T-helper 1 cell treated with Interleukin-12 subunit alpha and Interleukin-12 subunit beta and Interleukin-4 antibody, amounts not matched to agents 30 ng/mL and 1 ng/mL, for 36 hours (primary cell): Measurements from ENCODE around the gene IRF4. TPM values are rescaled to one million over a fixed set of nuclear protein-coding genes. Genes with fewer than 3 reads are reported as not detected.

Experiments used
- intact Hi-C: fragments of 100-400 bp; cut with micrococcal nuclease; formaldehyde crosslinking; loops from one replicate; pipeline ENCODE4 v1.15.1; 2024
- total RNA-seq: library from RNA; stranded (reverse); gene quantifications from 2 replicates; pipeline ENCODE4 v1.2.3, GENCODE V29; 2022

Gene IRF4
- total RNA-seq, 1 donor from 2014 or later = 221 TPM

DNA sequence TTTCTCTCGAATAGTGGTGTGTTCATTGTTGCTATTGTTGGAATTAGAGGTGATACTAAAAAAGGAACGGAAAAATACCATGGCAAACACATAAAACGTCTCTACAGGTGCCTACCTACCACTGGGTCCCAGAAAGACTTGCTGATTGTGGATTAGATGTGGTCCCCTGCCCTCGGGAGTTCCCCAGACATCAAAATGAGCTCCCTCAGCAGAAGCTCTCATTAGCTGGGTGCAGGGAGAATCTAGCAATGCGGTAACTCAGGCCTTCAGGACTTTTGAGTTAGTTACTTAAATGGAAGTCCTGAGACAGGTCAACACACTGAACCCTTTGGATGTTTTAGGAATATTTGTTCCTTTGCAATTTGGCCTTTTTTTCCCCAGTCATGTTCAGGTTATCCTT lies 6.1 kb downstream of the IRF4 start:
- intact Hi-C loops = no loop called here

DNA sequence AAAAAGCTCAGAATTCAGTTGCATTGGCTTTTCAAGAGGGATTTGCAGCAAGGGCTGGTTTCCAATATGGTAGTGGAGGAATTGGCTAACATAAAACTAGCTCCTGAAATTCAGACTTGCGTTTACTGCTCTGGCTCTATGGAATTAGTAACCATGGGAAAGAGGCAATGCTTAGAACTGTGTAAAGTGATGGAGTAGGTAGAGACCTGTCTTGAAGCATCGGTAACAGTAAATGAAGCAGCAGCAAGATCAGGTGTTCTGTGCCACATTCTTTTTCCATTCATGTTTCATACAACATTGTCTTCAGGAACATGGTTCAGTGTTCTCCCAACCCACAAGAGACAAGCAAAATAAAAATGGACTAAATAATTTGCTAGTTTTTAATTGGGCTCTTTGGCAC lies 6.5 kb downstream of the IRF4 start:
- intact Hi-C loops = no loop called here

DNA sequence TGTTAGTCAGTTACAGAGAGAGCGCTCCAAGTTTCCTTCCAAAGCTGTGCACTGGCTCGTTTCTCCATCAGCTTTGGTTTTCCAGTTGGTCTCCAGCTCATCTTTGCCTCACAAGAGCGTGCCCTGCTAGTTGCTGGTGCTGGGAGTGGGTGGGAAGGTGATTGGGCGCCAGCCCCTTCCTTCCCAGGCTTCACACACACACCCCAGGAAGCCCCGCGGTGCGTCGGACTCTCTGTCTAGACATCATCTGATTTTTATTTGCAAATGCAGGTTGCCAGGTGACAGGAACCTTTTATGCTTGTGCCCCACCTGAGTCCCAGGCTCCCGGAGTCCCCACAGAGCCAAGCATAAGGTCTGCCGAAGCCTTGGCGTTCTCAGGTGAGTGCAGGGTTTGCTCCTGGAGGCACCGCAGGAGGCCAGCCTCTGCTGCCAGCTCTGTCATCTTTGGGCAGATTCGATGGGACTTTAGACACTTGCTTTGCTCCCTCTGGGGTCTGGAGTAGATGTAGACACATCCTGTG lies 7.1 kb downstream of the IRF4 start:
- intact Hi-C loops = loop anchor here (1.0 kb wide), 1 partner anchor 7 kb away; the partner anchor contains the start of gene IRF4

DNA sequence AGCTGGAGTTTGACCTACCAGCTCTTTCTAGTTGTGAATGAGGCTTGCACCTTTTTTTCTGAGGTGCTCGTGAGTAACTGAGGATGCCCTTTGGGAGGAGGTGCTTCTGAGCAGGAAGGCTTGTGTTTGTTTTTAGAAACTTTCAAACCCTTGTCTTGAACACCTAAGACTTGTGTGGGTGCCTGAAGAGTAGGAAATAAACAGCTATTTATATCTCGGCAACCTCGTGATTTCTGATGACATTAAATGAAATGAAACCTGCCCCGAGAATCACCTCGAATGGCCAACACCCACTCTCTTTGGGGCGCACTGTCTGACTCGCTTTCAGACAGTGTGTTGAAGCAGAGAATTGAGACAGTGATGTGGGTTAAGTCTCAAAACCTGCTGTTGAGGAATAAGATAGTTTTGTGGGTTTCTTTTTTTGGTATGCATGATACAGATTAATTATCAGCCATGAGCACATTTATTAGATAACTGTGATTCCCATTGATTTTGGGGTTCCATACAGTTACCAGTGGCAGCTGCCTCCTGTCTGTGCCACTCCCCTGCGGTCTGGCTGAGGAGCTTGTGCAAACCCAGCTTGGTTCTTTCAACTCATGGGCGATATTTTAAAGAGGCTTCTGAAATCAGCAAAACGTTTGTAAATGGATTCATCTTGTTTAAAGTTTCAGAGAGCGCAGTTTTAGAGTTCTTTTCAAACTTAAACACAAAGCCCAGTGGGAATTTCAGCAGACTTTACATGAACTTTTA lies 8.4 kb downstream of the IRF4 start:
- intact Hi-C loops = loop anchor here (1.0 kb wide), 1 partner anchor 9 kb away; the partner anchor contains the start of gene IRF4

DNA sequence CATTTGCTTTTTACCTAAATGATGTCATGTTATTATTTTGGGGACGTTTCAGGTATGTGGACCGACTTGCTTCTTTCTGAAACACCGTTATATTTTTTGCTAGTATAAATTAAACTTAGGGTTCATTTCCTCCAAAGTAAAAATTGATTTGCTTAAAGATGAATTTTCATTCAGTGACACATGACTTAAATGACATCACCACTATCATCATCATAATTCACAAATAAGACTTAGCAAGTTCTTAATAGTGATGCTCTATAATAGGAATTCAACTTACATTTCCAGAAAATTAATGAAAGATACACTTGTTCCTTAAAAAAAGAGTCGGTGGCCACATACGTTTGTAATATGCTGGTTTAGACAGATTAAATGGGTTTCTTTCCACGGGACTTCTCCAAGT lies 9.3 kb downstream of the IRF4 start:
- intact Hi-C loops = no loop called here

DNA sequence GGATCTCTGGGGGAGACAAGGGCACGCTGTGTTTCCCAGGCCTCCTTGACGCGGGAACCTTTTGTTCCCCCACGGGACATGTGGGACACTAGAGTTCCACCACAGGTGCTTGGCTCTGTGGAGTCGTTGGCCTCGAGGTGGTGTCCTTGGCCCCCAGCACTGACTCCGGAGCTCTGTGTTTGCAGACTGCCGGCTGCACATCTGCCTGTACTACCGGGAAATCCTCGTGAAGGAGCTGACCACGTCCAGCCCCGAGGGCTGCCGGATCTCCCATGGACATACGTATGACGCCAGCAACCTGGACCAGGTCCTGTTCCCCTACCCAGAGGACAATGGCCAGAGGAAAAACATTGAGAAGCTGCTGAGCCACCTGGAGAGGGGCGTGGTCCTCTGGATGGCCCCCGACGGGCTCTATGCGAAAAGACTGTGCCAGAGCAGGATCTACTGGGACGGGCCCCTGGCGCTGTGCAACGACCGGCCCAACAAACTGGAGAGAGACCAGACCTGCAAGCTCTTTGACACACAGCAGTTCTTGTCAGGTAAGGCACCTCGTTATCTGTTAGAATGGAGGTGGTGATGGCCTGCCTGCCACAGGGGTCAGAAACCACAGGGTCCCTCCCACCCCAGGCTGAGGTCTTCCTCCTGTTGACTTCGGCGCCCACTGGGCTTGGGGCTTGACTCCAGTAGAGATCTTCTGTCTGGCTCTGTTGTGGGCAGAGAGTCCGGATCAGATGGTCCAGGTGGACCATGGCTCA lies 9.9 kb downstream of the IRF4 start:
- intact Hi-C loops = no loop called here

DNA sequence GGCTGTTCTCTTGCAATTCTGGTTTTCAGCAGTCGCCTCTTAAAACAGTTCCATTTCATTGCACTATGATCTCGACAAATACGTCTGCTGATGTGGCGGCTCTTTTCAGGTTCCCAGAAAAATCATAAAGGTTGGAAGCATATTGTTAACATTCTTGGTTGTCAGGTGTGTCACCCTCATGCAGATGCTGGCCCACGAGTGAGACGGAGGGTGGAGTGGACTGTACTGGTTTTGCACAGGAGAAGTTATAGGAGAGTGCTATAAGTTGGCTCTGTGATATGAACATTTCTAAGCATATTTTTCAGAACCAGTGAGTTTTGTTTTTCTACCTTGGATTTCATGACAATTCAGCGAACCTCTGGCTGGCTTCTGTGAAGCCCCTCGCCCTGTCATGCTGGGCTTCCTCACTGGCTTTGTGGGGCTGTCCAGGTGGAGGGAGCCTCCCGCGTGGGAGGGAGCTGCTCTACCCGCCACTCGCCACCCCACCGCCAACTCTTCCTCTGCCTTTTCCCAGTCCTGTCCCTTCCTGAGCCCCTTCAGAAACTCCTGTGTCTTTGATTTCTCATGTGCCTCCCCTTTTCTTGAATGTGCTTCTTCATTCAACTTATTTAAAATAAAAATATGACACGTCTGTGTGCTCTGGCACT lies 10.6 kb downstream of the IRF4 start:
- intact Hi-C loops = no loop called here

DNA sequence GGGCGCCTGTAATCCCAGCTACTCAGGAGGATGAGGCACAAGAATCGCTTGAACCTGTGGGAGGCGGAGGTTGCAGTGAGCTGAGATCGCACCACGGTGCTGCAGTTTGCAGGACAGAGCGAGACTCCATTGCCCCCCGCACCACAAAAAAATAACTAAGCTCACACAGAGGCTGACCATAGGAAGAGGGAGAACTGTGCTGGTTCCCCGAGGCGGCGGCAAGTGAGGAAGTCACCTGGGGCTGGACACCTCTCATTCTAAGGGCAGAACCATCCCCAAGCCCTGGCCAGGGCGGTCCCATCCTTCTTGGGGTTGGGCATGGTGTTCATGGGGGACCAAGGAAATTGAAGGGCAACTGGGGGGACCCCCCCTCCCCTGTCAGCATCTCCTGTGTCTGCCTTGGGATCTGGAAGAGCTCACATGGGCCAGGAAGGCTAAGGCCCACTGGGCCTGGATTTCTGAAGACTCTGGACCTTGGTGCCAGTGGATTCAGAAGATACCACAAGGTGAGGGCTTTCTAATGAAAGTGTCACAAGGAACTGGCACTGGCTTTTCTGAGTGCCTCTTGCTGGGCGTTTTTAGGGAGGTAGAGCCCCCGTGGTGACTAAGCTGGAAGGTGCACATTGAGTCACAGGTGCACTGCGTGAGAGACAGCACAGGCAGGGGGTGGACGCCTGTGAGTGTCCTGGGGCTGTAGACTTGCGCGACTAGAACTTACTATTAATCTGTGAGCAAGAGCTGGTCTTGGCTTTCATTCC lies 11.5 kb downstream of the IRF4 start:
- intact Hi-C loops = no loop called here

DNA sequence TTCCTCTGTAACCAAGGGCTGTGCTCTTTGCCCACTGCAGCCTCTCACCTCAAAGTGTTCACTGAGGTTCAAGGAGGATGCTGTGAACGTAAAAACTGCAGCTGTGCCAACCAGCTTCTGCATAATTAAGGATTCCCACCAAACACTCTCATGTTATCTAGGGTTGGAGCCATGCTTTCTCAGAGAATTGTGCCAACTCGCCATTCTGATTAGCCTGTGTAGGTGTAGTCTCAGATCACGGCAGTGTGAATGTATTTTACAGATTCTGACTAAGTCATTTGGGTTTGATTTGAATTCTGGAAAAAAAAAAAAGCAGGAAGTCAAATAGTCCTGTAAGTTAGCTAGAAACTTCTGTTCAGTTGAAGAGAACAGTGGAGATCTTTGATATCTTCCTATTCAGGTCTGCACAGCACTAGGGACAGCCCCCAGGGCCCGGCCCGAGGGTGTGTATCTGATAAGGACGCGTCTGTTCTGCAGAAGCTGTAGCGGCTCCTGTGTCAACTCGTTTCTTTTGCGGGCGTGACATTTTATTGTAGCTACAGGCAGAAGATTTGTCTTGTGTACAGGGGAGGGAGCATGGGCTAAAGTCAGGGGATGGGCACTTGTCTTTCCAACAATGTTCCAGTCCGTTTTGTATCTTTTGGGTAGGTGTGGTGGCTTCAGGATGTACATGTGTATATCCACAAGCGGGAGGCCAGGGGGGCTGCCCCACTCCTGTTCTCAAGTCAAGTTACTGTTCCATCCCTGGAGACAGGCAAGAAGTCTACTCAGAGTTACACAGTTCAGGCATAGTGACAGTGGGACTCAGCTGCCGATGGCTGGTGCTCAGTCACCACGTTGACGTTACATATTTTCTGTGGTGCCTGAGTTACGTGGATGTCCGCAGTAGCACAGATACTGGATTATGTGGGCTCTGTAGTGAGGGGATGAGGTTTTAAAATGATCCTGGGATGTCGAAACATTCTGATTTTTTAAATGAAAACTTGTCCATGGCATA lies 12.4 kb downstream of the IRF4 start:
- intact Hi-C loops = loop anchor here (1.0 to 2.0 kb wide), 6 partner anchors 9 to 215 kb away; no protein-coding TSS in a partner anchor

DNA sequence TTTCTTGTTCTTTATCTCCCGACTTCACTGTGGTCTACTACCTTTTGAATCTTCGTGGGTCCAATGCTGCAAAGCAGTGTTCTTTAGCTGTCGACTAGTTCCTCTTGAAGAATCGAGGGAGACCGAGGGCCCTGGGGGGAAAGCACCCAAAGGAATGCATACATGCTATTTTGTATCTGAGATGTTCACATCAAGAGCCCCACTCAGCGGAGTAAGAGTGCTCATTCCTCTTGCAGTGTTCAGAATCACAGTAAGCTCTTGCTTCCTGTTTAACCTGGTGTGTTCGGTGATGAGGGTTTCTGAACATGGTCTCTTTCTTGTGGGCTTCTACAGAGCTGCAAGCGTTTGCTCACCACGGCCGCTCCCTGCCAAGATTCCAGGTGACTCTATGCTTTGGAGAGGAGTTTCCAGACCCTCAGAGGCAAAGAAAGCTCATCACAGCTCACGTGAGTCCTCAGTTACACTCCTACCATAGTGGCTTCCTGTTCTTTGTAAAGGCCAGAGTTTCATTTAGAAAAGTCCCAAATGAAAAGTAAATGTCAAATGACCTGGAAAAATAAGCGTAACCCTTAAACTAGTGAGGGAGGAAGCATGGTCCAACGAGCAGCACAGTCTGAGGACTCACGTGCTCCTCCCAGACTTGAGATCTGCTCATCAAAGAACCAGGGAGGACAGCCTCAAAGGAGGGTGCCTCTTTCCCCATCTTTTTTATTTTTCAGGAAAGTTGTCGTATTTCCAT lies 13.3 kb downstream of the IRF4 start:
- intact Hi-C loops = loop anchor here (1.0 to 2.0 kb wide), 6 partner anchors 8 to 216 kb away; no protein-coding TSS in a partner anchor

DNA sequence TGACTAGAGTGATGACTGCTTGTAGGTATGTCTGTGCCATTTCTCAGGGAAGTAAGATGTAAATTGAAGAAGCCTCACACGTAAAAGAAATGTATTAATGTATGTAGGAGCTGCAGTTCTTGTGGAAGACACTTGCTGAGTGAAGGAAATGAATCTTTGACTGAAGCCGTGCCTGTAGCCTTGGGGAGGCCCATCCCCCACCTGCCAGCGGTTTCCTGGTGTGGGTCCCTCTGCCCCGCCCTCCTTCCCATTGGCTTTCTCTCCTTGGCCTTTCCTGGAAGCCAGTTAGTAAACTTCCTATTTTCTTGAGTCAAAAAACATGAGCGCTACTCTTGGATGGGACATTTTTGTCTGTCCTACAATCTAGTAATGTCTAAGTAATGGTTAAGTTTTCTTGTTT lies 16.6 kb downstream of the IRF4 start:
- intact Hi-C loops = no loop called here

DNA sequence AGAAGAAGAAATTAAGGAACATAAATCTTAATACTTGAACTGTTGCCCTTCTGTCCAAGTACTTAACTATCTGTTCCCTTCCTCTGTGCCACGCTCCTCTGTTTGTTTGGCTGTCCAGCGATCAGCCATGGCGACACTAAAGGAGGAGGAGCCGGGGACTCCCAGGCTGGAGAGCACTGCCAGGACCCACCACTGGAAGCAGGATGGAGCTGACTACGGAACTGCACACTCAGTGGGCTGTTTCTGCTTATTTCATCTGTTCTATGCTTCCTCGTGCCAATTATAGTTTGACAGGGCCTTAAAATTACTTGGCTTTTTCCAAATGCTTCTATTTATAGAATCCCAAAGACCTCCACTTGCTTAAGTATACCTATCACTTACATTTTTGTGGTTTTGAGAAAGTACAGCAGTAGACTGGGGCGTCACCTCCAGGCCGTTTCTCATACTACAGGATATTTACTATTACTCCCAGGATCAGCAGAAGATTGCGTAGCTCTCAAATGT lies 17.1 kb downstream of the IRF4 start:
- intact Hi-C loops = no loop called here

DNA sequence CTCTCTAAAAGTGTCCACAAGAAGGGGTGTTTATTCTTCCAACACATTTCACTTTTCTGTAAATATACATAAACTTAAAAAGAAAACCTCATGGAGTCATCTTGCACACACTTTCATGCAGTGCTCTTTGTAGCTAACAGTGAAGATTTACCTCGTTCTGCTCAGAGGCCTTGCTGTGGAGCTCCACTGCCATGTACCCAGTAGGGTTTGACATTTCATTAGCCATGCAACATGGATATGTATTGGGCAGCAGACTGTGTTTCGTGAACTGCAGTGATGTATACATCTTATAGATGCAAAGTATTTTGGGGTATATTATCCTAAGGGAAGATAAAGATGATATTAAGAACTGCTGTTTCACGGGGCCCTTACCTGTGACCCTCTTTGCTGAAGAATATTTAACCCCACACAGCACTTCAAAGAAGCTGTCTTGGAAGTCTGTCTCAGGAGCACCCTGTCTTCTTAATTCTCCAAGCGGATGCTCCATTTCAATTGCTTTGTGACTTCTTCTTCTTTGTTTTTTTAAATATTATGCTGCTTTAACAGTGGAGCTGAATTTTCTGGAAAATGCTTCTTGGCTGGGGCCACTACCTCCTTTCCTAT lies 17.9 kb downstream of the IRF4 start:
- intact Hi-C loops = no loop called here

DNA sequence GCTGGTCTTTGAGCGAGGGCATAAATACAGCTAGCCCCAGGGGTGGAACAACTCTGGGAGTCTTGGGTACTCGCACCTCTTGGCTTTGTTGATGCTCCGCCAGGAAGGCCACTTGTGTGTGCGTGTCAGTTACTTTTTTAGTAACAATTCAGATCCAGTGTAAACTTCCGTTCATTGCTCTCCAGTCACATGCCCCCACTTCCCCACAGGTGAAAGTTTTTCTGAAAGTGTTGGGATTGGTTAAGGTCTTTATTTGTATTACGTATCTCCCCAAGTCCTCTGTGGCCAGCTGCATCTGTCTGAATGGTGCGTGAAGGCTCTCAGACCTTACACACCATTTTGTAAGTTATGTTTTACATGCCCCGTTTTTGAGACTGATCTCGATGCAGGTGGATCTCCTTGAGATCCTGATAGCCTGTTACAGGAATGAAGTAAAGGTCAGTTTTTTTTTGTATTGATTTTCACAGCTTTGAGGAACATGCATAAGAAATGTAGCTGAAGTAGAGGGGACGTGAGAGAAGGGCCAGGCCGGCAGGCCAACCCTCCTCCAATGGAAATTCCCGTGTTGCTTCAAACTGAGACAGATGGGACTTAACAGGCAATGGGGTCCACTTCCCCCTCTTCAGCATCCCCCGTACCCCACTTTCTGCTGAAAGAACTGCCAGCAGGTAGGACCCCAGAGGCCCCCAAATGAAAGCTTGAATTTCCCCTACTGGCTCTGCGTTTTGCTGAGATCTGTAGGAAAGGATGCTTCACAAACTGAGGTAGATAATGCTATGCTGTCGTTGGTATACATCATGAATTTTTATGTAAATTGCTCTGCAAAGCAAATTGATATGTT lies 19.2 kb downstream of the IRF4 start:
- intact Hi-C loops = no loop called here

DNA sequence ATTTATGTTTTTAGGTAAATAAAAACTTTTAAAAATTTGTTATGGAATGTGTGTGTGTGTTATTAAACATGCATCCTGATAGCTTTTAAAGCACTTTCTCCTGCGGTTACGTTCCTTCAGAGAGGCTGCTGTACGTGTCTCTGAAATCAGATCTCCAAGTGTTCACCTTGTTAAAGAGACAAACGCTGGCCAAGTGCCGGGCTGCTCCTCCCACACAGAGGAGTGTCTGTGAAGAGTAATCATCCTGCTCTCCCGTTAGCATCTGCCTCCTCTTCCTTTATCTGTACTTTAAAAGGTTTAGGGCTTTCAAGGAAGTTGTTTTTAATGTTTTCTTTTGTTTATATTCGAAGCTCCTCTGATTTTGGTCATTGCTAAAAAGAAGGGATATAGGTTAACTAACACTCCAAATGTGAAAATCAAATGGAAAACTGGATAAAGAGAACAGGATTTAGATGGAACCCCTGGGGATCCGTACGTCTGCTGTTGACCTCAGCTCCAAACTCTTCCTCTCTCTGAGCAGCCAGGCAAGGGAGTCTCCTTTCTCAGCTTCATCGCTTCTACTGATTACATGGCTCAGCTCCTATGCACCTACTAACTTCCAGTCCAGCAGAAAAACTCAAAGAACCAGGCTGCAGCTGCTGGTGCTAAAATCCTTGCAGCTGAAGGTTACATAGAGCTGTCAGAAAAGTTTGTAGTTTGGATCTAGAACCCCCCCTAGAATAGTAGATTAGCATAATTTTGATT lies 20.0 kb downstream of the IRF4 start:
- intact Hi-C loops = no loop called here

DNA sequence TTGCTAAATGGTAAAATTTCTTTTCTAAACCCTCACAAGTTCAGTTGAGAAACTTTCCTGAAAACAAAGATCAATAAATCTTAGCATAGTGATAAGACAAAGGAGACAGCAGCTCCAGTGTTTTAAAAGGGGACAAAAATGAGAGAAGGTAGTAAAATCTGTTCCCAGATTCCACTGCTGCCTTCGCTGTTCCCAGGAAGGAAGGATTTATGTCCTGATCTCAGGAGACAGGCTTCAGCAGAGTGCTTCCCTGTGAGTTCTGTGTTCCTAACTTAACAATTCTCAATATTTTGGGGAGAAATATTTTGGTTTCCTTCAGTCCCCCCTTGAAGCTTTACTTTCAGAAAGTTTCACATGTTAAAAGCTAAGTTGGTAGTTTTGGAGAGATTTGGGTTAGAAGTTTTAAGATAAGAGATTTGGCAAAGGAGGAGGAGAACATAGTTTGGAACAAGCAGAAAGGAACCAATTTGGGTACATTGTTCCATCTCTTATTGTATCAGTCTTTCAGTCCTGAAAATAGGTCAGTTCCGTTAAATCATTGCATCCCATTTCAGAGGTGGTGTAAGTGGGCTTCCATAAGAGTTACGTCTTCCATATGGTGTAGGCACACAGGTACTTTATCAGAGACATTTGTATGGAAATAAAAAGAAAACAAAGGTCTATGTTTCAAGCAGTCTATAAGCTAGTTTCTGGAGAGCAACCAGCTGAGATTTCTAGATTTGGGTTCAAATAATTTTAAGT lies 20.8 kb downstream of the IRF4 start:
- intact Hi-C loops = no loop called here
